ENCODE data around the gene TMEM14A.

Gene TMEM14A

GRCh38 chr6:52728394-52728793 is 57.5 kb downstream of the TMEM14A start:
- H3K27ac ChIP-seq (ENCODE audit: insufficient read depth, low read depth, low read length, poor library complexity, severe bottlenecking) = no peak overlapping the region

GRCh38 chr6:52729576-52729975 is 58.7 kb downstream of the TMEM14A start:
- Histone ChIP-seq H3K27ac (ENCODE audit: insufficient read depth, low read depth, low read length, poor library complexity, severe bottlenecking) (no peak overlapping the region), H3K4me1 (ENCODE audit: control insufficient read depth, insufficient read depth, low read length) (peaks cover 3% of the 10 kb centered on the region), H3K36me3 (ENCODE audit: control insufficient read depth, insufficient read depth, low read length) (no peaks in the 10 kb centered on the region), H3K27me3 (ENCODE audit: control insufficient read depth, insufficient read depth, low read length, poor library complexity, severe bottlenecking) (no peaks in the 10 kb centered on the region), H3K9me3 (ENCODE audit: control insufficient read depth, low read length) (no peaks in the 10 kb centered on the region), H3K4me3 (ENCODE audit: insufficient read depth, low read depth, low read length) (no peak overlapping the region)
- WGBS, 2 experiments = 94% methylated on average over 1 of the region's 1 CpG

More at GRCh38 chr6:52728394-52728793, 57.5 kb downstream of the TMEM14A start:
- no peaks in the 10 kb centered on the region for H3K27me3 ChIP-seq (ENCODE audit: control insufficient read depth, insufficient read depth, low read length, poor library complexity, severe bottlenecking)
- H3K36me3 ChIP-seq (ENCODE audit: control insufficient read depth, insufficient read depth, low read length) = no peaks in the 10 kb centered on the region
- no peaks in the 10 kb centered on the region for H3K9me3 ChIP-seq (ENCODE audit: control insufficient read depth, low read length)
- 96 to 100% methylated on average over 3 of the region's 3 CpGs for WGBS, 2 experiments
- no peak overlapping the region for H3K4me3 ChIP-seq (ENCODE audit: insufficient read depth, low read depth, low read length)
- H3K4me1 ChIP-seq (ENCODE audit: control insufficient read depth, insufficient read depth, low read length) = peaks cover 3% of the 10 kb centered on the region

DNA sequence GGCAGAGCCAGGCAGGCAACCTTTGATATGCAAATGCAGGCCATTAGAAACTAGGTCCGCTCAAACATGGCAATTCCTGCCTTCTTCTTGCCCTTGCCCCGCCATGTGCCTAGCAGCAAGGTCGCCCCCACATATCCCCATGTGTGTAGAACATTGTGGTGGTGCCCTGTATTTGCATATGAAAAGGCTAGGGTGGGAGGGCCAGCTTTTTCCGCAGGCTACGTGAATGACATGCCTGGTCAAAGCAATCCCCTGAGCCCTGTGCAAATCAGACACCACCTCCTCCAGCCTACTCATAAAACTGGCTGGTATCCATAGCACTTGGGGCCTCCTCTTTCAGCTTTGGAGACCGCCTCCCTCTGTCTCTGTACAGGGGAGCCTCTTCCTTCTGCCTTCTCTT is 60.8 kb downstream of the TMEM14A start:
- Histone ChIP-seq H3K9me3 (ENCODE audit: control insufficient read depth, low read length) (no peaks in the 10 kb centered on the region), H3K4me1 (ENCODE audit: control insufficient read depth, insufficient read depth, low read length) (peaks cover 2% of the 10 kb centered on the region), H3K4me3 (ENCODE audit: insufficient read depth, low read depth, low read length) (no peak overlapping the region), H3K36me3 (ENCODE audit: control insufficient read depth, insufficient read depth, low read length) (no peaks in the 10 kb centered on the region), H3K27ac (ENCODE audit: insufficient read depth, low read depth, low read length, poor library complexity, severe bottlenecking) (no peak overlapping the region), H3K27me3 (ENCODE audit: control insufficient read depth, insufficient read depth, low read length, poor library complexity, severe bottlenecking) (no peaks in the 10 kb centered on the region)
- WGBS, 2 experiments = 41 to 44% methylated on average over 5 to 6 of the region's 6 CpGs

GRCh38 chr6:52733172-52733571 is 62.3 kb downstream of the TMEM14A start:
- H3K27me3 ChIP-seq (ENCODE audit: control insufficient read depth, insufficient read depth, low read length, poor library complexity, severe bottlenecking) = no peaks in the 10 kb centered on the region
- WGBS, 2 experiments = 94 to 95% methylated on average over 1 of the region's 1 CpG
- no peaks in the 10 kb centered on the region for H3K4me1 ChIP-seq (ENCODE audit: control insufficient read depth, insufficient read depth, low read length)
- no peak overlapping the region for H3K27ac ChIP-seq (ENCODE audit: insufficient read depth, low read depth, low read length, poor library complexity, severe bottlenecking)
- H3K36me3 ChIP-seq (ENCODE audit: control insufficient read depth, insufficient read depth, low read length) = no peaks in the 10 kb centered on the region
- H3K9me3 ChIP-seq (ENCODE audit: control insufficient read depth, low read length) = no peaks in the 10 kb centered on the region
- H3K4me3 ChIP-seq (ENCODE audit: insufficient read depth, low read depth, low read length) = no peak overlapping the region

- H3K4me3 ChIP-seq (ENCODE audit: insufficient read depth, low read depth, low read length) = no peak overlapping the region
- 99 to 100% methylated on average over 3 of the region's 3 CpGs for WGBS, 2 experiments
Measured at GRCh38 chr6:52734072-52734471, 63.2 kb downstream of the TMEM14A start.

GRCh38 chr6:52735071-52735470 is 64.2 kb downstream of the TMEM14A start:
- H3K27me3 ChIP-seq (ENCODE audit: control insufficient read depth, insufficient read depth, low read length, poor library complexity, severe bottlenecking) = no peaks in the 10 kb centered on the region
- H3K9me3 ChIP-seq (ENCODE audit: control insufficient read depth, low read length) = no peaks in the 10 kb centered on the region
- H3K4me3 ChIP-seq (ENCODE audit: insufficient read depth, low read depth, low read length) = no peak overlapping the region
- no peaks in the 10 kb centered on the region for H3K36me3 ChIP-seq (ENCODE audit: control insufficient read depth, insufficient read depth, low read length)
- WGBS, 2 experiments = 92 to 94% methylated on average over 6 of the region's 6 CpGs
- no peak overlapping the region for H3K27ac ChIP-seq (ENCODE audit: insufficient read depth, low read depth, low read length, poor library complexity, severe bottlenecking)
- H3K4me1 ChIP-seq (ENCODE audit: control insufficient read depth, insufficient read depth, low read length) = no peaks in the 10 kb centered on the region

More at GRCh38 chr6:52734072-52734471, 63.2 kb downstream of the TMEM14A start:
- H3K9me3 ChIP-seq (ENCODE audit: control insufficient read depth, low read length) = no peaks in the 10 kb centered on the region
- H3K27me3 ChIP-seq (ENCODE audit: control insufficient read depth, insufficient read depth, low read length, poor library complexity, severe bottlenecking) = no peaks in the 10 kb centered on the region
- H3K27ac ChIP-seq (ENCODE audit: insufficient read depth, low read depth, low read length, poor library complexity, severe bottlenecking) = no peak overlapping the region
- no peaks in the 10 kb centered on the region for H3K4me1 ChIP-seq (ENCODE audit: control insufficient read depth, insufficient read depth, low read length)
- no peaks in the 10 kb centered on the region for H3K36me3 ChIP-seq (ENCODE audit: control insufficient read depth, insufficient read depth, low read length)

- no peaks in the 10 kb centered on the region for H3K4me1 ChIP-seq (ENCODE audit: control insufficient read depth, insufficient read depth, low read length)
- 64 to 86% methylated on average over 1 of the region's 1 CpG for WGBS, 2 experiments
- H3K36me3 ChIP-seq (ENCODE audit: control insufficient read depth, insufficient read depth, low read length) = no peaks in the 10 kb centered on the region
- no peaks in the 10 kb centered on the region for H3K27me3 ChIP-seq (ENCODE audit: control insufficient read depth, insufficient read depth, low read length, poor library complexity, severe bottlenecking)
- no peaks in the 10 kb centered on the region for H3K9me3 ChIP-seq (ENCODE audit: control insufficient read depth, low read length)
- H3K4me3 ChIP-seq (ENCODE audit: insufficient read depth, low read depth, low read length) = no peak overlapping the region
- H3K27ac ChIP-seq (ENCODE audit: insufficient read depth, low read depth, low read length, poor library complexity, severe bottlenecking) = no peak overlapping the region
Measured at GRCh38 chr6:52736145-52736544, 65.2 kb downstream of the TMEM14A start.
